ENCODE results near the gene DTD1.

Gene DTD1

GRCh38 chr20:18731940-18732339 lies 144.1 kb downstream of the DTD1 start:
- Histone ChIP-seq H3K79me2 (ENCODE audit: control insufficient read depth, low read length) (no peaks in the 10 kb centered on the region), H3K27me3 (ENCODE audit: control insufficient read depth, low read length) (no peaks in the 10 kb centered on the region), H3K4me1 (ENCODE audit: control insufficient read depth, low read length) (peaks cover 20% of the 10 kb centered on the region), H3K27ac (ENCODE audit: low read depth, low read length) (no peak overlapping the region), H3F3A (ENCODE audit: control insufficient read depth, insufficient read depth) (no peaks in the 10 kb centered on the region), H3K9me3 (ENCODE audit: control insufficient read depth, insufficient read depth, low read length) (no peaks in the 10 kb centered on the region), H3K4me2 (ENCODE audit: low read length) (no peak overlapping the region), H3K4me3 (ENCODE audit: low read length) (no peak overlapping the region), H3K36me3 (ENCODE audit: control insufficient read depth, low read length) (no peaks in the 10 kb centered on the region), H3K9me2 (replicated peaks; ENCODE audit: control insufficient read depth, low read length) (no peaks in the 10 kb centered on the region), H4K20me1 (ENCODE audit: control insufficient read depth, insufficient read depth, low read depth, low read length) (no peaks in the 10 kb centered on the region)
- no peak for TF ChIP-seq EZH2phosphoT487 (IDR thresholded peaks at IDR 0.05; ENCODE audit: borderline replicate concordance, low read length)
- TF ChIP-seq, protein P1, sequence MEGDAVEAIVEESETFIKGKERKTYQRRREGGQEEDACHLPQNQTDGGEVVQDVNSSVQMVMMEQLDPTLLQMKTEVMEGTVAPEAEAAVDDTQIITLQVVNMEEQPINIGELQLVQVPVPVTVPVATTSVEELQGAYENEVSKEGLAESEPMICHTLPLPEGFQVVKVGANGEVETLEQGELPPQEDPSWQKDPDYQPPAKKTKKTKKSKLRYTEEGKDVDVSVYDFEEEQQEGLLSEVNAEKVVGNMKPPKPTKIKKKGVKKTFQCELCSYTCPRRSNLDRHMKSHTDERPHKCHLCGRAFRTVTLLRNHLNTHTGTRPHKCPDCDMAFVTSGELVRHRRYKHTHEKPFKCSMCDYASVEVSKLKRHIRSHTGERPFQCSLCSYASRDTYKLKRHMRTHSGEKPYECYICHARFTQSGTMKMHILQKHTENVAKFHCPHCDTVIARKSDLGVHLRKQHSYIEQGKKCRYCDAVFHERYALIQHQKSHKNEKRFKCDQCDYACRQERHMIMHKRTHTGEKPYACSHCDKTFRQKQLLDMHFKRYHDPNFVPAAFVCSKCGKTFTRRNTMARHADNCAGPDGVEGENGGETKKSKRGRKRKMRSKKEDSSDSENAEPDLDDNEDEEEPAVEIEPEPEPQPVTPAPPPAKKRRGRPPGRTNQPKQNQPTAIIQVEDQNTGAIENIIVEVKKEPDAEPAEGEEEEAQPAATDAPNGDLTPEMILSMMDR (IDR thresholded peaks at IDR 0.05; ENCODE audit: low read depth, low read length, poor library complexity, severe bottlenecking) = no peak

GRCh38 chr20:18734525-18735189 lies 146.8 kb downstream of the DTD1 start:
- Histone ChIP-seq H3K9me2 (replicated peaks; ENCODE audit: control insufficient read depth, low read length) (no peaks in the 10 kb centered on the region), H3K36me3 (ENCODE audit: control insufficient read depth, low read length) (no peaks in the 10 kb centered on the region), H3K4me3 (ENCODE audit: low read length) (no peak overlapping the region), H3K27me3 (ENCODE audit: control insufficient read depth, low read length) (no peaks in the 10 kb centered on the region), H3F3A (ENCODE audit: control insufficient read depth, insufficient read depth) (no peaks in the 10 kb centered on the region), H3K4me2 (ENCODE audit: low read length) (no peak overlapping the region), H4K20me1 (ENCODE audit: control insufficient read depth, insufficient read depth, low read depth, low read length) (no peaks in the 10 kb centered on the region), H3K79me2 (ENCODE audit: control insufficient read depth, low read length) (no peaks in the 10 kb centered on the region), H3K9me3 (ENCODE audit: control insufficient read depth, insufficient read depth, low read length) (no peaks in the 10 kb centered on the region), H3K27ac (ENCODE audit: low read depth, low read length) (no peak overlapping the region), H3K4me1 (ENCODE audit: control insufficient read depth, low read length) (no peaks in the 10 kb centered on the region)
- no peak for TF ChIP-seq EZH2phosphoT487 (IDR thresholded peaks at IDR 0.05; ENCODE audit: borderline replicate concordance, low read length)
- TF ChIP-seq, protein P1 (IDR thresholded peaks at IDR 0.05; ENCODE audit: low read depth, low read length, poor library complexity, severe bottlenecking) = no peak

DNA sequence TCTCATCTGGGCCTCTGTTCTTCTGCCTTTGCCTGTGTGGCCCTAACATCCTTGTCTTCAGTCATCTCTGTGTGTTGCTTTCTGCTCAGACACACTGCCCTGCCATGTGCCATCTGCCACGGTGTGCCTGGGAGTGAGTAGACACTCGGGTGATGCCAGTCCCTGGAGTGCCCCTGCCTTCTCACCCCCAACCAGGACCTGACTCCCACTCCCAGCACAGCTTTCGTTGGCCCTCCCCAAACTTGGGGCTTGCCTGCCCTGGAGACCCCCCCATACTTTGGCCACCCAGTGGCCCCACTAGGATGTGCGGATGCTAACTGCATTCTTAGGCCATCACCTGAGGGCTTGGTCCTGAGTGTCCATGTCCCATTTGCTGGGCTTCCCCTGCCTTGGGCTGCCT lies 149.3 kb downstream of the DTD1 start:
- no peak overlapping the region for H3K4me2 ChIP-seq (ENCODE audit: low read length)
- no peak for TF ChIP-seq EZH2phosphoT487 (IDR thresholded peaks at IDR 0.05; ENCODE audit: borderline replicate concordance, low read length)
- TF ChIP-seq, protein P1 (IDR thresholded peaks at IDR 0.05; ENCODE audit: low read depth, low read length, poor library complexity, severe bottlenecking) = no peak

More for the DNA sequence above, 149.3 kb downstream of the DTD1 start:
- no peaks in the 10 kb centered on the region for H3F3A ChIP-seq (ENCODE audit: control insufficient read depth, insufficient read depth)
- no peak overlapping the region for H3K4me3 ChIP-seq (ENCODE audit: low read length)
- H4K20me1 ChIP-seq (ENCODE audit: control insufficient read depth, insufficient read depth, low read depth, low read length) = no peaks in the 10 kb centered on the region
- H3K27ac ChIP-seq (ENCODE audit: low read depth, low read length) = no peak overlapping the region
- no peaks in the 10 kb centered on the region for H3K9me2 ChIP-seq (replicated peaks; ENCODE audit: control insufficient read depth, low read length)
- H3K36me3 ChIP-seq (ENCODE audit: control insufficient read depth, low read length) = no peaks in the 10 kb centered on the region
- H3K79me2 ChIP-seq (ENCODE audit: control insufficient read depth, low read length) = no peaks in the 10 kb centered on the region
- H3K9me3 ChIP-seq (ENCODE audit: control insufficient read depth, insufficient read depth, low read length) = no peaks in the 10 kb centered on the region
- H3K27me3 ChIP-seq (ENCODE audit: control insufficient read depth, low read length) = no peaks in the 10 kb centered on the region
- no peaks in the 10 kb centered on the region for H3K4me1 ChIP-seq (ENCODE audit: control insufficient read depth, low read length)

Measured in DOHH2 (cell line).